ENCODE results near the gene MYF6.

DNA sequence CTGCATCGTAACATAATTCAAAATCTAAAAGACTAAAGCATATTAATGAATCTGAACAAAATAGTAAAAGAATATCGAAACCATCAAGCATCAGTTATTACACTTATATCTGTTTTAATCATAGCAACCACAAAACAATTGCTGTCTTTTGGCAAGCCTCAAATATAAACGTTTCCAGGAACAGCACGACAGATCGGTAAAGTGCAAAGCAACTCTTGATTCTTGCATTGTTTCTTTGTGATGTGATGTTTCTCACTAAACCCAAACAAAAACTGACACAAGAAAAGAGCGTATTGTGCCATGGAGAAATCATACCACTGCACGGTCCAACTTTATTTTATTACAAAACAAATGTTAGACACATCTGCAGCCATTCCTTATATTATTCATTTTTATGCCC lies 9.2 kb upstream of the MYF6 start:
- TF ChIP-seq, protein P1, sequence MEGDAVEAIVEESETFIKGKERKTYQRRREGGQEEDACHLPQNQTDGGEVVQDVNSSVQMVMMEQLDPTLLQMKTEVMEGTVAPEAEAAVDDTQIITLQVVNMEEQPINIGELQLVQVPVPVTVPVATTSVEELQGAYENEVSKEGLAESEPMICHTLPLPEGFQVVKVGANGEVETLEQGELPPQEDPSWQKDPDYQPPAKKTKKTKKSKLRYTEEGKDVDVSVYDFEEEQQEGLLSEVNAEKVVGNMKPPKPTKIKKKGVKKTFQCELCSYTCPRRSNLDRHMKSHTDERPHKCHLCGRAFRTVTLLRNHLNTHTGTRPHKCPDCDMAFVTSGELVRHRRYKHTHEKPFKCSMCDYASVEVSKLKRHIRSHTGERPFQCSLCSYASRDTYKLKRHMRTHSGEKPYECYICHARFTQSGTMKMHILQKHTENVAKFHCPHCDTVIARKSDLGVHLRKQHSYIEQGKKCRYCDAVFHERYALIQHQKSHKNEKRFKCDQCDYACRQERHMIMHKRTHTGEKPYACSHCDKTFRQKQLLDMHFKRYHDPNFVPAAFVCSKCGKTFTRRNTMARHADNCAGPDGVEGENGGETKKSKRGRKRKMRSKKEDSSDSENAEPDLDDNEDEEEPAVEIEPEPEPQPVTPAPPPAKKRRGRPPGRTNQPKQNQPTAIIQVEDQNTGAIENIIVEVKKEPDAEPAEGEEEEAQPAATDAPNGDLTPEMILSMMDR (IDR thresholded peaks at IDR 0.05), result no peak
- TF ChIP-seq POLR2A (IDR thresholded peaks at IDR 0.05), result no peak
